Trophoblast cell (in vitro differentiated cells and primary cell): ENCODE data around the gene SH3BP4.
A peak's percentile ranks its signal among the peaks of the same experiment; 100 is the strongest.

ENCODE experiments used
- DNase-seq, 2 donors: peaks; one replicate each; pipeline ENCODE4 v3.0.0-alpha.2; 2016
- H2AFZ ChIP-seq: 2 replicates; pipeline ENCODE4 v1.6.1; 2013; ENCODE audit warnings: low read length, moderate library complexity, mild to moderate bottlenecking; ENCODE audit not compliant: insufficient read depth, poor library complexity
- H2AK5ac ChIP-seq: 2 replicates; pipeline ENCODE4 v1.6.1; 2013; ENCODE audit warnings: mild to moderate bottlenecking, low read length
- H2BK120ac ChIP-seq: 2 replicates; pipeline ENCODE4 v1.6.1; 2013; ENCODE audit warnings: low read length, mild to moderate bottlenecking, moderate library complexity; ENCODE audit not compliant: insufficient read depth, poor library complexity
- H2BK12ac ChIP-seq: 2 replicates; pipeline ENCODE4 v1.6.1; 2013; ENCODE audit warnings: mild to moderate bottlenecking, low read length, moderate library complexity
- H2BK5ac ChIP-seq: 2 replicates; pipeline ENCODE4 v1.6.1; 2013; ENCODE audit warnings: low read length, low read depth, moderate library complexity, mild to moderate bottlenecking; ENCODE audit not compliant: poor library complexity
- H3K14ac ChIP-seq: 2 replicates; pipeline ENCODE4 v1.6.1; 2013; ENCODE audit warnings: mild to moderate bottlenecking, low read length
- H3K18ac ChIP-seq: 2 replicates; pipeline ENCODE4 v1.6.1; 2013; ENCODE audit warnings: mild to moderate bottlenecking, low read length
- H3K23ac ChIP-seq: 2 replicates; pipeline ENCODE4 v1.6.1; 2013; ENCODE audit warnings: low read length
- H3K27ac ChIP-seq: 2 replicates; pipeline ENCODE4 v1.5.1; 2013; ENCODE audit warnings: low read depth, mild to moderate bottlenecking, inconsistent platforms, low read length, moderate library complexity
- H3K27me3 ChIP-seq: 2 replicates; pipeline ENCODE4 v1.6.1; 2013; ENCODE audit warnings: inconsistent platforms, mild to moderate bottlenecking, low read length, moderate library complexity; ENCODE audit not compliant: insufficient read depth
- H3K36me3 ChIP-seq, 2 experiments: 1 replicate in 1 of 2; 2 replicates in 1 of 2; pipeline ENCODE4 v1.6.1; 2013; ENCODE audit warnings: low read length in 2 of 2, mild to moderate bottlenecking in 2 of 2, moderate library complexity in 1 of 2; ENCODE audit not compliant: insufficient read depth in 2 of 2, control insufficient read depth in 1 of 2
- H3K4ac ChIP-seq: 2 replicates; pipeline ENCODE4 v1.6.1; 2013; ENCODE audit warnings: low read depth, mild to moderate bottlenecking, low read length, moderate library complexity
- H3K4me1 ChIP-seq, 2 experiments: 1 replicate in 1 of 2; 2 replicates in 1 of 2; pipeline ENCODE4 v1.6.1; 2013; ENCODE audit warnings: low read length in 2 of 2, mild to moderate bottlenecking in 2 of 2, moderate library complexity in 1 of 2; ENCODE audit not compliant: insufficient read depth in 2 of 2, control insufficient read depth in 1 of 2
- H3K4me2 ChIP-seq: 2 replicates; pipeline ENCODE4 v1.6.1; 2013; ENCODE audit warnings: inconsistent platforms, mild to moderate bottlenecking, low read length, moderate library complexity
- H3K4me3 ChIP-seq: 2 replicates; pipeline ENCODE4 v1.5.1; 2013; ENCODE audit warnings: mild to moderate bottlenecking, low read depth, low read length, inconsistent platforms
- H3K79me1 ChIP-seq: one replicate; pipeline ENCODE4 v1.6.1; 2013; ENCODE audit warnings: low read length
- H3K79me2 ChIP-seq: 2 replicates; pipeline ENCODE4 v1.6.1; 2013; ENCODE audit warnings: low read length, mild to moderate bottlenecking; ENCODE audit not compliant: control insufficient read depth, insufficient read depth, poor library complexity
- H3K9ac ChIP-seq: 2 replicates; pipeline ENCODE4 v1.6.1; 2013; ENCODE audit warnings: mild to moderate bottlenecking, low read length
- H3K9me3 ChIP-seq: 2 replicates; pipeline ENCODE4 v1.6.1; 2013; ENCODE audit warnings: low read depth, mild to moderate bottlenecking, control low read depth, inconsistent platforms, low read length; ENCODE audit not compliant: insufficient read depth
- H4K12ac ChIP-seq: 2 replicates; pipeline ENCODE4 v1.6.1; 2013; ENCODE audit warnings: low read depth, mild to moderate bottlenecking, low read length, moderate library complexity
- H4K8ac ChIP-seq: 2 replicates; pipeline ENCODE4 v1.6.1; 2013; ENCODE audit warnings: low read depth, mild to moderate bottlenecking, low read length, moderate library complexity
- H4K91ac ChIP-seq: one replicate; pipeline ENCODE4 v1.6.1; 2013; ENCODE audit warnings: low read depth, mild to moderate bottlenecking, low read length, moderate library complexity
- WGBS: extraction: QIAGEN DNeasy Blood & Tissue Kit; methylation state at CpG from one replicate; pipeline ENCODE4 v1.1.7; 2013; ENCODE audit warnings: missing lambda C conversion rate; ENCODE audit not compliant: insufficient read length, insufficient coverage; ENCODE audit errors: extremely low coverage; 5-methylcytosine and 5-hydroxymethylcytosine counted together

SH3BP4 gene

GRCh38 chr2:234975611-234976010, 23.8 kb downstream of the SH3BP4 start:
- H3K36me3 ChIP-seq = peaks cover 10 to 11% of the 10 kb centered on the region in 2 experiments
- H2BK12ac ChIP-seq = no peak overlapping the region
- H3K23ac ChIP-seq = no peak overlapping the region
- H3K79me2 ChIP-seq = peaks cover 12% of the 10 kb centered on the region
- no peak overlapping the region for H2AFZ ChIP-seq
- H4K91ac ChIP-seq = no peak overlapping the region
- no peak overlapping the region for H4K8ac ChIP-seq
- H2BK120ac ChIP-seq = no peak overlapping the region
- H2BK5ac ChIP-seq = no peak overlapping the region
- H3K9me3 ChIP-seq = no peaks in the 10 kb centered on the region
- no peak overlapping the region for H2AK5ac ChIP-seq
- H3K27me3 ChIP-seq = no peaks in the 10 kb centered on the region
- H3K27ac ChIP-seq = no peak overlapping the region
- DNase-seq = no peak
- H3K4me2 ChIP-seq = no peak overlapping the region
- H3K18ac ChIP-seq = no peak overlapping the region
- no peak overlapping the region for H3K9ac ChIP-seq
- peak overlapping the region; percentile 43 for H3K4ac ChIP-seq
- peaks cover 8% of the 10 kb centered on the region for H3K79me1 ChIP-seq
- no peak overlapping the region for H4K12ac ChIP-seq
- H3K4me1 ChIP-seq = peaks cover 11 to 22% of the 10 kb centered on the region in 2 experiments
- no CpG with 5 or more reads among the region's 1 CpG for WGBS
- H3K14ac ChIP-seq = no peak overlapping the region
- no peak overlapping the region for H3K4me3 ChIP-seq

GRCh38 chr2:234976479-234977227, 24.8 kb downstream of the SH3BP4 start:
- Histone ChIP-seq H3K4me1 (peaks cover 16 to 27% of the 10 kb centered on the region in 2 experiments), H3K4ac (peak overlapping the region; percentile 36), H2BK12ac (no peak overlapping the region), H3K36me3 (peaks cover 10 to 11% of the 10 kb centered on the region in 2 experiments), H2BK5ac (no peak overlapping the region), H2AK5ac (no peak overlapping the region), H4K91ac (no peak overlapping the region), H2AFZ (no peak overlapping the region), H3K27me3 (no peaks in the 10 kb centered on the region), H3K23ac (no peak overlapping the region), H3K79me1 (peaks cover 13% of the 10 kb centered on the region), H3K18ac (no peak overlapping the region), H3K9me3 (no peaks in the 10 kb centered on the region), H3K9ac (no peak overlapping the region), H2BK120ac (no peak overlapping the region), H3K27ac (no peak overlapping the region), H4K12ac (no peak overlapping the region), H3K4me2 (no peak overlapping the region), H3K14ac (no peak overlapping the region), H3K79me2 (peaks cover 12% of the 10 kb centered on the region), H3K4me3 (no peak overlapping the region), H4K8ac (no peak overlapping the region)
- DNase-seq = no peak
- WGBS = no CpG with 5 or more reads among the region's 18 CpGs

GRCh38 chr2:234977228-234977679, 25.4 kb downstream of the SH3BP4 start:
- no peaks in the 10 kb centered on the region for H3K27me3 ChIP-seq
- H3K79me2 ChIP-seq = peaks cover 15% of the 10 kb centered on the region
- no peak for DNase-seq
- H2BK5ac ChIP-seq = no peak overlapping the region
- WGBS = no CpG with 5 or more reads among the region's 12 CpGs
- H2BK120ac ChIP-seq = no peak overlapping the region
- peak overlapping the region; percentile 19 for H3K4ac ChIP-seq
- H3K9me3 ChIP-seq = no peaks in the 10 kb centered on the region
- H3K9ac ChIP-seq = no peak overlapping the region
- no peak overlapping the region for H2AK5ac ChIP-seq
- H4K8ac ChIP-seq = no peak overlapping the region
- H3K36me3 ChIP-seq = peaks cover 10 to 11% of the 10 kb centered on the region in 2 experiments
- H4K91ac ChIP-seq = no peak overlapping the region
- peaks cover 22 to 33% of the 10 kb centered on the region in 2 experiments for H3K4me1 ChIP-seq
- no peak overlapping the region for H3K23ac ChIP-seq
- peaks cover 19% of the 10 kb centered on the region for H3K79me1 ChIP-seq
- H3K4me3 ChIP-seq = no peak overlapping the region
- H3K4me2 ChIP-seq = no peak overlapping the region
- no peak overlapping the region for H2BK12ac ChIP-seq
- H3K27ac ChIP-seq = no peak overlapping the region
- no peak overlapping the region for H4K12ac ChIP-seq
- H3K14ac ChIP-seq = no peak overlapping the region
- no peak overlapping the region for H2AFZ ChIP-seq
- no peak overlapping the region for H3K18ac ChIP-seq

- Histone ChIP-seq H3K14ac (peak overlapping the region; percentile 27), H3K18ac (peak overlapping the region; percentile 5), H4K8ac (no peak overlapping the region), H3K36me3 (peaks cover 9 to 10% of the 10 kb centered on the region in 2 experiments), H2AK5ac (no peak overlapping the region), H3K4me3 (no peak overlapping the region), H3K4me2 (no peak overlapping the region), H2BK12ac (no peak overlapping the region), H2AFZ (no peak overlapping the region), H3K23ac (no peak overlapping the region), H2BK5ac (no peak overlapping the region), H3K79me2 (peaks cover 23% of the 10 kb centered on the region), H3K9ac (no peak overlapping the region), H3K4ac (peak overlapping the region; percentile 60), H3K79me1 (peaks cover 27% of the 10 kb centered on the region), H3K9me3 (no peaks in the 10 kb centered on the region), H2BK120ac (no peak overlapping the region), H3K27me3 (no peaks in the 10 kb centered on the region), H3K4me1 (peaks cover 35 to 45% of the 10 kb centered on the region in 2 experiments), H4K12ac (no peak overlapping the region), H3K27ac (no peak overlapping the region), H4K91ac (no peak overlapping the region)
- no CpG with 5 or more reads among the region's 23 CpGs for WGBS
- DNase-seq = no peak
Observed at GRCh38 chr2:234978466-234979203, 26.8 kb downstream of the SH3BP4 start.
